ENCODE data around the gene HPCA.

HPCA gene

DNA sequence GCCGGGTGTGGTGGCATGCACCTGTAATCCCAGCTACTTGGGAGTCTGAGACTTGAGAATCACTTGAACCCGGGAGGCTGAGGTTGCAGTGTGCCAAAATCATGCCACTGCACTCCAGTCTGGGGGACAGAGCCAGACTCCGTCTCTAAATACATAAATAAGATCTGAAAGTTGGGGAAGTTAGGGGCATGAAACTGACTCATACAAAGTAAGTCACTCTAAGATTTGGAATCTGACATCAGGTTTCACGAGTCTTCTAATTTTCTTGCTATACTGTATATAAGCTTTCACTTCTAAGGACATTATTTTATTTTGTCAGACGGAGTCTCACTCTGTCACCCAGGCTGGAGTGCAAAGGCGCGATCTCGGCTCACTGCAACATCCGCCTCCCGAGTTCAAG lies 48.2 kb downstream of the HPCA start:
- DNase-seq (ENCODE audit: low read depth in 2 of 2), result no peak

DNA sequence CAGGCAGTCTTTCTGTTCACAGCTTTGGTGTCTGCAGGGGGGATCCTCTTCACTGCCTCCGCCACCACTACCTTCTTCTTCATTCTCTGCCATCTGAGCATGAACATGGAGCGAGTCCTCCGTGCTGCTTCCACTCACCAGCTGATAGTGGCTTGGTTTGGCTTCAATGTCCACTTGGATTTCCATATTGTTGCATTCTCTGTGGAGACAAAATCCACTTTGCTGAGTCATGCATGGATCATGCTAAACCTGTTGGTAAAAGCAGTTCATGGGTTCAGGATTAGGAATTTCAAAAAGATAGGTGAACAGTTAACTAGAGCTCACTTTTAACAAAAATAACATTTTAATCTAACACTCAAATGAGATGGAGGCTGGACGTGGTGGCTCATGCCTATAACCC lies 50.8 kb downstream of the HPCA start:
- DNase-seq (ENCODE audit: low read depth in 2 of 2), result no peak

DNA sequence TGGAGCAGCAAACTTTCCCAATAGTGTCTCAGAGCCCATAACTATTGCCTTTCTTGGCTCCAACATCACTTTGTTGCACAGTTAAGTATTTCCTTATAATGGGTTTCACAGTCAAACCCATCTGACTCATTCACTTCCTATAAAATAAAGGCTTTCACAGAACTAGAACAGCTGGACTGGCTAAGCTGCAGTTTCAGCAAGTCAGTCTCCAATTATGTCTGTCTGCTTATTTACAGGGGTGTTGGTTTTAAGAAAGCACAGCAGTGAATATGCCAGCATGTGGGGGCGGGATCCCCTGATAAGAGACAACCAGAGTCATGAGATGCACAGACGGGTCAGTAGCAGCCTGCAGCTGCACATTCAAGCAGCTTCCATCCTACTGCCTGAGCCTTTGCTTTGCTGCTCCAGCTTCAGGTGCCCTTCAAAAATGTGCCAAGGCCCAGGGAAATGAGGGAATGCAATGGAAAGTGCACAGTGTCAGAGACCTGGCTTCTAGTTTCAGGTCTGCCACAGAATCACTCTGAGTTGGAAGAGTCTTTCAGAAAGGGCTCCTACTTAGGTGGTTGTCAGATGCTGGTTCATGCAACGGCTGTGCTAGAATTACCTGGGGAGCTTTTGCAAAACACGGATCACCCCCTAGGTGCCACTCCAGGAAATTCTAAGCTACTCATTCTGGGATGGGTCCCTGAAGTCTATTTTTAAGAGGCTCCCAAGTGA lies 53.5 kb downstream of the HPCA start:
- DNase-seq (ENCODE audit: low read depth in 2 of 2), result no peak

DNA sequence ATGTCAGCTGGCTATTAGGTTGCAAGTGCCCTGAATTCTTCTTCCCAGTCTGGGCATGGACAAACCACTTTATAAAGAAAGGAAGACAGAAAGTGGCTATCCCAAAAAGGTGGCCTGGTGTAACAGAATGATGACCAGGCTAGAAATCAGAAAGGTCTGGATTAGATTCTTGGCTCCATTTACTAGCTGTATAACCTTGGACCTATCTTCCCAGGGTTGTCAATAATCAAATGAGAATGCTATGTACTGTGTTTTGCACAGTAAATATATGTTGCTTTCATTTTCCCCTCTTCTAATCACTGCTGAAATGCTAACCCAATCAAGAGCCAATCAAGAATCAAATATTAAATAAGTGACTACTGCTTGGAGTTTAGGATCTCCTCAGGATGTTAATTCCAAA lies 57.9 kb downstream of the HPCA start:
- no peak for DNase-seq (ENCODE audit: low read depth in 2 of 2)
